Measurements from ENCODE around the gene VAMP1.
"Not testable (repeated sequence)": the region's sequence is repeated elsewhere in the genome, so short reads cannot be mapped to it uniquely, and the experiment has no call there.

Gene VAMP1

GRCh38 chr12:6434205-6435140 is 36.0 kb downstream of the VAMP1 start:
- DNase-seq (ENCODE audit: low read depth): no peak
- TF ChIP-seq CTCF (conservative IDR thresholded peaks at IDR 0.05; ENCODE audit: low read length): no peak
- H3K4me3 ChIP-seq (ENCODE audit: low read length): no peak overlapping the region

- TF ChIP-seq CTCF (conservative IDR thresholded peaks at IDR 0.05; ENCODE audit: low read length): no peak
- H3K4me3 ChIP-seq (ENCODE audit: low read length): no peak overlapping the region
- no peak for DNase-seq (ENCODE audit: low read depth)
These were observed 37.5 kb downstream of the VAMP1 start for GRCh38 chr12:6432991-6433390.

GRCh38 chr12:6430124-6430989 is 40.1 kb downstream of the VAMP1 start:
- peak overlapping the region; percentile 50 for H3K4me3 ChIP-seq (ENCODE audit: low read length)
- TF ChIP-seq CTCF (conservative IDR thresholded peaks at IDR 0.05; ENCODE audit: low read length): no peak; the same call in 1 of the 2 replicates
- DNase-seq (ENCODE audit: low read depth): peak; percentile 99

GRCh38 chr12:6428326-6428725 is 42.2 kb downstream of the VAMP1 start:
- H3K4me3 ChIP-seq (ENCODE audit: low read length): no peak overlapping the region
- no peak for TF ChIP-seq CTCF (conservative IDR thresholded peaks at IDR 0.05; ENCODE audit: low read length)
- no peak for DNase-seq (ENCODE audit: low read depth)

- not testable (repeated sequence) for DNase-seq (ENCODE audit: low read depth); H3K4me3 ChIP-seq (ENCODE audit: low read length)
These were observed 42.7 kb downstream of the VAMP1 start for GRCh38 chr12:6427796-6428195.

GRCh38 chr12:6426882-6427671 is 43.4 kb downstream of the VAMP1 start:
- no peak overlapping the region for H3K4me3 ChIP-seq (ENCODE audit: low read length)
- no peak for DNase-seq (ENCODE audit: low read depth)
- no peak for TF ChIP-seq CTCF (conservative IDR thresholded peaks at IDR 0.05; ENCODE audit: low read length)
